Hematopoietic multipotent progenitor cell treated with erythropoietin and hydrocortisone succinate and interleukin-3 and kit ligand, for 8 days (in vitro differentiated cells): ENCODE data around the gene POLN.
"Not testable (repeated sequence)": the region's sequence is repeated elsewhere in the genome, so short reads cannot be mapped to it uniquely, and the experiment has no call there.

Experiments used
- DNase-seq: peaks from one replicate; pipeline ENCODE4 v3.0.0-alpha.2; 2015

POLN gene

DNA sequence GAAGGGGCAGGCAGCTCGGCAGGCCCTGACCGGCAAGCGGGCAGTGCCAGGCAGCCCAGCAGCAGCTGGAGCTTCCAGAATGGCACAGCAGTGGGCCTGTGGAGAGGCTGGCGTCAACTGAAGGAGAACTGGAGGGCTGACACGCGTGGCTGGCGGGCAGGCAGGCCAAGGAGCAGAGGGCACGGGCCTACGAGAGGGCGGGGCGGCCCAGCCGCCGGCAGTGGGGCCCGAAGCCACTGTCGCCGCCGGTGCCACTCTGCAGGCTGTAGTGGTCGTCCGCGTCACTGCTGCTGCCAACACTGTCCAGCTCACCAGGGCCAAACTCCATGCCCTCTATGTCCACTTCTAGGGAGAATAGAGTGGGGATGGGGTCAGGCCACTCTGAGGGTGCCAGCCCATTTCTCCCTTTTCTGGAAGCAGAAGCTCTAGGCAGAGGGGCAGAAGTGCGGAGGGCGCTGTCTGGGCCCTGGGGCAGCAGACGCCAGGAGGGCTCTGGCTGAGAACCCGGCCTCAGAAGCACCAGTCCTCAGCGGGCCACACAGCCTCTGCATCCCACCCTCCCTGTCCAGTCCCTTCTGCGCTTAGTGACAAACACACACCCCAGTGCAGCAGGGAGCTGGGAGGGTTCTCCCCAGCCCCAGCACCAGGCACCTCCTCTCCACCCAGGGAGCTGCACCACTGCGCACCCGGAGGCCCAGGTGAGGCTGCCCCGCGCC is 8.6 kb upstream of the POLN start:
- no peak for DNase-seq

GRCh38 chr4:2249526-2250356 is 7.8 kb upstream of the POLN start:
- no peak for DNase-seq

- no peak for DNase-seq
Measured at GRCh38 chr4:2248821-2249261, 6.9 kb upstream of the POLN start.

GRCh38 chr4:2248044-2248780 is 6.3 kb upstream of the POLN start:
- DNase-seq = no peak

- no peak for DNase-seq
Measured at GRCh38 chr4:2247128-2248043, 5.5 kb upstream of the POLN start.

- no peak for DNase-seq
Measured at GRCh38 chr4:2246384-2247127, 4.6 kb upstream of the POLN start.

- no peak for DNase-seq
Measured at GRCh38 chr4:2245787-2246275, 3.9 kb upstream of the POLN start.

DNA sequence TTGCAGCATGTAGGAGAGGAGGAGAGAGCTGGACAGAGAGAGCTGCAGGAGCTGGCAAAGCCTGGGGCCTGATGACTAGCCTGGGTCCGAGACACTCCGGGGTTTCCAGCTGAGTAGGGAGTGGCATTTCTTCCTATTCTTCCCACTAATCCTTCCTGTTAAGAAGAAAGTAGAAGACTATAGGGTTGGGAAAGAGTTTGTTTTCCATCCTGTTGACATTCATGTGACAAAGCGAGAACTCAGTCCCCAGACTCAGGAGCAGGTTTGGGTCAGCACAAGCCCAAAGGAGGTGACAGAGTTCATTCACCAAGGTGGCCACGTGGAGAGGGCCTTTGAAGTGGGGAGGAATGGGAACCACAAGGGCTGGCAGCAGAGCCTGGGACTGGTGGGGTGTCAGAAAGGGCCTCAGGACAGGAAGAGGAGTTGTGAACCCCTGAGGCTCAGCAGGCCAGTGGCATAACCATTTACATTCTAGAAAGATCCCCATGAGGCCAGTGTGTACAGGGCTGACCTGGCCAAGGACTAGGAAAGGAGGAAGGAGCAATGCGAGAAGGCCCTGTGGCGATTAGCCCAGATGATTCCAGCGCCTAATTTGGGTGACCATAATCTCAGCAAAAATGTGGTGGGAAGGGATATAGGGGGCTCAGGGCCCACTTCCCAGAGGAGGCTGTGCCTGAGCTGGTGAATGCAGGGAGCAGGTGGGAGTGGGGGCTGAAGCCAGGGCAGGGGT is 3.3 kb upstream of the POLN start:
- no peak for DNase-seq

DNA sequence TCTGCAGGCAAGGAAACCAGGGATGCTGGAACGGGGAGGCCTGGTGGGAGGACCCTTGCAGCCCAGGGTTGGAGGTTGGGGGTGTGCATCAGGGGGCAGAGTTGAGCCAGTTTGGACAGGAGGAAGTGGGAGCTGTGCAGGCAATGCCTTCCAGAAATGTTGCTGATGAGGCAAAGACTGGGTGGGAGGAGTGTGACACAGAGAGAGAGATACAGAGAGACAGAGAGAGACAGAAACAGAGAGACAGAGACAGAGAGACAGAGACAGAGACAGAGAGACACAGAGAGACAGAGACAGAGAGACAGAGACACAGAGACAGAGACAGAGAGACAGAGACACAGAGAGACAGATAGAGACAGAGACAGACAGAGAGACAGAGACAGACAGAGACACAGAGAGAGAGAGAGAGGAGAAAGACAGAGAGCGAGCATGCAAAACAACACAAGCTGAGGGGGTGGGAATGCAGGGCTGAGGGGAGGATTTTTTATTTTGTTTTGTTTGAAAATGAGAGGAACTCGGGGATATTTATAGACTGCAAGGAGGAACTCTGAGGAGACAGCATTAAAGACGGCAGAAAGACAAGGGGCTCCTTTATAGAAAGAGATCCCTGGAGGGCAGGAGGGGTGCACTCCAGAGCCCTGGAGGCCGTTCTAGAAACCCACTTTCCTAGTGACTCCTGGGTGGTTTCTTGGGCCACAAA is 1.9 kb upstream of the POLN start:
- DNase-seq = peak; percentile 49

- DNase-seq = peak; percentile 55
Measured at GRCh38 chr4:2241003-2241402, 918 bp downstream of the POLN start.

DNA sequence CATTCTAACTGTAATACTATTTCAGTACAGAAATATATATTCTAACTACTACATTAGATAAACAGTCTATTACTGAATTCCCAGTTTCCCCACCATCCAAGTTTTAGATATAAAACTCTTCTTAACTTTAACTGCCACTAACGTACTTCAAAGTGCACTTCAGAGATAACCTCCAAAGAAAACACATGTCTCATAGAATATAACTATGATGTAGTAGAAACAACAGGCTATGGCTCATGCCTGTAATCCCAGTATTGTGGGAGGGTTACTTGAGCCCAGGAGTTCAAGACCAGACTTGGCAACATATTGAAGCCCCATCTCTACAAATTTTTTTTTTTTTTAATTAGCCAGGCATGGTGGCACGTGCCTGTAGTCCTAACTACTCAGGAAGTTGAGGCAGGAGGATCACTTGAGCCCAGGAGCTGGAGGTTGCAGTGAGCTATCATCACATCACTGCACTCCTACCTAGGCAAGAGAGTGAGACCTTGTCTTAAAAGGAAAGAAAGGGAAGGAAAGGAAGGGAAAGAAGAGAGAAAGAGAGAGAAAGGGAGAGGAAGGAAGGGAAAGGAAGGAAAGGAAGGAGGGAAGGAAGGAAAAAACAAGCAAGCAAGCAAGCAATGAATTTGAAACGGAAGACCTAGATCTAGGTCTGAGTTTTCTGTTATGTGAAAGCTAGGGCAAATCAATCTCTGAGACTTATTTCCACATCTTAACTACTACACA is 4.8 kb downstream of the POLN start:
- peak; percentile 50 for DNase-seq

- DNase-seq = no peak
Measured at GRCh38 chr4:2231082-2231481, 10.8 kb downstream of the POLN start.

- no peak for DNase-seq
Measured at GRCh38 chr4:2226261-2226660, 15.7 kb downstream of the POLN start.

GRCh38 chr4:2222838-2223237 is 19.1 kb downstream of the POLN start:
- DNase-seq = no peak

GRCh38 chr4:2221378-2221777 is 20.5 kb downstream of the POLN start:
- not testable (repeated sequence) for DNase-seq

- peak; percentile 73 for DNase-seq
Measured at GRCh38 chr4:2220016-2220630, 21.8 kb downstream of the POLN start.

DNA sequence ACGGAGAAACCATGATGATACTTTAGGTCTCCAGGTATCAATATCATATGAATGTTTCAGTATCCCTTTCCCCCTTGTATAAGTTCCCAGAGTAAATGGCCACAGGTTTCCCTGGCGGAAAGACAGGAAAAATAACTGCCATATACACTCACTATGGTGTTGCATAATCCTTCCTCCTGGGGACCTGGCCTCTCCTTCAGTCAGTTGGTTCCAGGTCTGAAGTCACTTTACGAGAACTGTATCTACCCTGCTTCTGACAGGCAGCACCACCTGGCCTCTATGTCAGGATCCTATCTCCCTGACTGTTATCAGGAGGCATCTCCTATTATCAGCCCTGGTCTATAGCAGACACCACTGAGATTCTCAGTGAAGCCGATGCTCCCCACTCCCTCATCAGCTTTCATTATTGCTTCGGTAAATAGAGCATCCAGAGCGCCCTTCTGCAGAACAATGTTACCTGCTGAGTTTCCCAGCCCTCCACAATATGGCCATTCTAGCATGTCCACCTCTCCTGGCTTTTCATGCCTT is 22.6 kb downstream of the POLN start:
- no peak for DNase-seq

DNA sequence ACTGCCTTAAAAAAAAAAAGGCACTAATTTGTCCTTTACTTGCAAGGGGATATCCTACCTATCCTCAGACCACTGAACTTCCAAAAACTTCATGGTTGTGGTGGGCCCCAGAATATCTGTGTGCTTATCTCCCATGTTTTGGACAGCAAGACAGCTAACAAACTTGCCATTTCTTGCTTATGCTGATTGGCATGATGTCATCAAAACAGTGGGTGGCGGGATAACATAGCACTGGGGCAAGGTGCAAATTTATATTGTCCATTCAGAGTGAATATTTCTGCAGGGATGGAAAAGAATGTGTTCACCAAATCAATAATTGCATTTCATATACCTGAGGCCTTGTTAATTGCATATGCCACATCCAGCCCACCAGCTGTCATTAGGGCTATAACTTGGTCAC is 23.5 kb downstream of the POLN start:
- DNase-seq = no peak

- no peak for DNase-seq
Measured at GRCh38 chr4:2217726-2218125, 24.2 kb downstream of the POLN start.
